Tibial artery (tissue), 4 donors: ENCODE measurements around the gene GRIK3.

Experiments
- DNase-seq, 2 donors: peaks; one replicate each; pipeline ENCODE4 v3.0.0-alpha.2; 2019
- H3K27ac ChIP-seq, 2 donors: fragments of 200-600 bp; sonication (generic) in 1 of 2; 1 replicate in 1 of 2; 2 replicates in 1 of 2; pipeline ENCODE4 v1.5.1; 2018 to 2019; ENCODE audit warnings: mild to moderate bottlenecking in 1 of 2
- H3K27me3 ChIP-seq, 2 donors: fragments of 200-600 bp; sonication (generic) in 1 of 2; one replicate each; pipeline versions ENCODE4 v1.5.1 to v1.6.0; 2016 to 2019
- H3K36me3 ChIP-seq, 3 donors: fragments of 200-600 bp; sonication (generic) in 2 of 3; one replicate each; pipeline ENCODE4 v1.5.1; 2016 to 2019; ENCODE audit warnings: mild to moderate bottlenecking in 2 of 3
- H3K4me1 ChIP-seq, 4 donors: fragments of 200-600 bp; sonication (generic) in 2 of 4; 1 replicate in 3 of 4; 2 replicates in 1 of 4; pipeline ENCODE4 v1.5.1; 2016 to 2019
- H3K4me3 ChIP-seq, 2 donors: fragments of 200-600 bp; sonication (generic) in 1 of 2; 1 replicate in 1 of 2; 2 replicates in 1 of 2; pipeline ENCODE4 v1.5.1; 2018 to 2019; ENCODE audit warnings: mild to moderate bottlenecking in 2 of 2
- H3K9me3 ChIP-seq, 3 donors: fragments of 200-600 bp; sonication (generic) in 1 of 3; one replicate each; pipeline ENCODE4 v1.5.1; 2016 to 2019
- CTCF ChIP-seq, 2 experiments: fragments of 200-600 bp in 1 of 2; fragments of 450-650 bp in 1 of 2; IDR thresholded peaks; one replicate each; pipeline ENCODE4 v1.5.1; 2017 to 2019; ENCODE audit warnings: antibody characterized with exemption in 2 of 2, mild to moderate bottlenecking in 1 of 2, moderate library complexity in 1 of 2
- intact Hi-C: fragments of 100-400 bp; cut with DNase I; formaldehyde crosslinking; loops from one replicate; pipeline ENCODE4 v1.15.0; 2023; ENCODE audit warnings: low total_unique reads

GRIK3 gene

GRCh38 chr1:37073854-37074379, 39.6 kb upstream of the GRIK3 start:
- H3K27ac ChIP-seq, result no peak overlapping the region
- H3K4me3 ChIP-seq, result no peak overlapping the region
- no peak for DNase-seq
- TF ChIP-seq CTCF (IDR thresholded peaks at IDR 0.05), result no peak
- H3K9me3 ChIP-seq, result no peaks in the 10 kb centered on the region
- no peaks in the 10 kb centered on the region for H3K36me3 ChIP-seq
- intact Hi-C loops, result no loop called here
- no peaks in the 10 kb centered on the region for H3K4me1 ChIP-seq
- H3K27me3 ChIP-seq, result peaks cover 0 to 41% of the 10 kb centered on the region in 2 donors

GRCh38 chr1:37073152-37073853, 39.0 kb upstream of the GRIK3 start:
- Histone ChIP-seq H3K36me3 (no peaks in the 10 kb centered on the region), H3K4me1 (no peaks in the 10 kb centered on the region), H3K27ac (no peak overlapping the region), H3K4me3 (no peak overlapping the region), H3K27me3 (peaks cover 0 to 44% of the 10 kb centered on the region in 2 donors), H3K9me3 (no peaks in the 10 kb centered on the region)
- intact Hi-C loops, result no loop called here
- TF ChIP-seq CTCF (IDR thresholded peaks at IDR 0.05), result no peak
- DNase-seq, result no peak

GRCh38 chr1:37071829-37072228, 37.5 kb upstream of the GRIK3 start:
- intact Hi-C loops, result no loop called here
- H3K4me1 ChIP-seq, result no peaks in the 10 kb centered on the region
- TF ChIP-seq CTCF (IDR thresholded peaks at IDR 0.05), result no peak
- H3K27me3 ChIP-seq, result peaks cover 0 to 49% of the 10 kb centered on the region in 2 donors
- no peaks in the 10 kb centered on the region for H3K9me3 ChIP-seq
- no peak overlapping the region for H3K4me3 ChIP-seq
- H3K27ac ChIP-seq, result no peak overlapping the region
- H3K36me3 ChIP-seq, result no peaks in the 10 kb centered on the region
- DNase-seq, result no peak

- intact Hi-C loops, result no loop called here
- Histone ChIP-seq H3K27ac (no peak overlapping the region), H3K27me3 (peaks cover 0 to 58% of the 10 kb centered on the region in 2 donors)
These were observed 35.8 kb upstream of the GRIK3 start for GRCh38 chr1:37070126-37070525.

GRCh38 chr1:37069406-37069805, 35.1 kb upstream of the GRIK3 start:
- no peak for DNase-seq
- TF ChIP-seq CTCF (IDR thresholded peaks at IDR 0.05), result no peak
- H3K36me3 ChIP-seq, result no peaks in the 10 kb centered on the region
- no peaks in the 10 kb centered on the region for H3K9me3 ChIP-seq
- peaks cover 0 to 64% of the 10 kb centered on the region in 2 donors for H3K27me3 ChIP-seq
- H3K27ac ChIP-seq, result no peak overlapping the region
- no peak overlapping the region for H3K4me3 ChIP-seq
- intact Hi-C loops, result no loop called here
- H3K4me1 ChIP-seq, result no peaks in the 10 kb centered on the region

More at GRCh38 chr1:37070126-37070525, 35.8 kb upstream of the GRIK3 start:
- Histone ChIP-seq H3K4me1 (no peaks in the 10 kb centered on the region), H3K9me3 (no peaks in the 10 kb centered on the region), H3K4me3 (no peak overlapping the region), H3K36me3 (no peaks in the 10 kb centered on the region)
- TF ChIP-seq CTCF (IDR thresholded peaks at IDR 0.05), result no peak
- no peak for DNase-seq
